ENCODE measurements around the gene SPACA9.
A peak's percentile ranks its signal among the peaks of the same experiment; 100 is the strongest.

Gene SPACA9

DNA sequence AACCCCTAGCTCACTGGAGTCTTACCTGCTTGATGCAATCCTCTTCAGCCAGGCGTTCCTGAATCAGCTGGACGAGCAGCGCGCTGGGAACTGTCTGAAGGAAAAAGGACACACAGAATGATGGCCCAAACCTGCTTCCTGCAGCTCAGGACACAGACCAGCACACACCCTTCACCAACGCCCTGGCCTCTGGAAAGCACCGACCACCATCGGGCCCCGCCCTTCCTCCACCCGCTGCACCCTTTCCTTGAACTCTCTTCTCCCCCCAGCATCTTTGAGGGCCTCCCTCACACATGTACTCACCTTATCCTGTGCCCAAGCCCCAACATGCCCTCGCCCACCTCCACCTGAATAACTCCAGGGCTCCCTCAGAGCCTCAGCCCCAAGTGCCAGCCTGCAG, 23.9 kb upstream of the SPACA9 start:
- Mint-ChIP-seq H3K4me1 (ENCODE audit: low read depth) (peaks cover 16% of the 10 kb centered on the region), H3K36me3 (ENCODE audit: low read depth) (no peaks in the 10 kb centered on the region), H3K27ac (no peak overlapping the region), H3K27me3 (ENCODE audit: low read depth) (peaks cover 7% of the 10 kb centered on the region), H3K4me3 (peak overlapping the region; percentile 12), H3K9me3 (no peaks in the 10 kb centered on the region)

DNA sequence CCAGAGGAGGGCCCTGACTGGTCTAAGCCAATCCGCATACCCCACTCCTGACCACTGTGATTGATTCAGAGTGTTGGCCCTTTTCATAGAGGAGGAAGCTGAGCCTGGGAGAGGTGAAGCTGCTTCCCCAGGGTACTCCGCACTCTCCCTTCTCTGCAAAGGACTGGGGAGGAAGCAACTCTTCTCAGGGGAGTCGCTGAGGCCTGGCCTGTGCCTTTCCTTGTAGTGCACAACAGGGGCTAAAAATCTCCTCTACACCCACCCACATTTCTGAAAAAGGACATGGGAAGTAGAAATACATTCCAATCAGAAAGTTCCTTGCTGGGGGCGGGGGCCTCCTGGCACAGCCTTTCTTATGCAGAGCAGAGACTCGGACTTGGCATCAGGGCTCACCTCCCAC, 22.8 kb upstream of the SPACA9 start:
- peaks cover 7% of the 10 kb centered on the region for H3K27me3 Mint-ChIP-seq (ENCODE audit: low read depth)
- H3K4me1 Mint-ChIP-seq (ENCODE audit: low read depth) = peaks cover 12% of the 10 kb centered on the region
- no peaks in the 10 kb centered on the region for H3K9me3 Mint-ChIP-seq
- H3K4me3 Mint-ChIP-seq = no peak overlapping the region
- no peaks in the 10 kb centered on the region for H3K36me3 Mint-ChIP-seq (ENCODE audit: low read depth)
- H3K27ac Mint-ChIP-seq = no peak overlapping the region

DNA sequence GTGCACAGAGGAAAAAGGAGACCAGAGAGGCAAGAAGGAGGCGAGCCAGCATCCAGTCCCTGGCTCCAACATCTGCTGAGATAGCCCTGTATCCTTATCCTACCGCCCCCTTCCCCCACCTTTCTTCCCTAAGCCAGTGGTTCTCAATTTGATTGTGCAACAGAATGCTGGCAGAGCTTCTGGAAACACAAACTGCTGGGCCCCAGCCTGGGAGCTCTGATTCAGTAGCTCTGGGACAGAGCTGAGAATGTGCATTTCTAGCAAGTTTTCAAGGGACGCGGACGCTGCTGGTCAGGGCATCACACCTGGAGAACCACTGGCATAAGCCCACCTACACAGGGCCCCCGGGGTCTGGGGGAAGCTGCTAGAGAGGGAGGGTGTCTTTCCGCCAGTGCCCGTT, 21.7 kb upstream of the SPACA9 start:
- no peak overlapping the region for H3K4me3 Mint-ChIP-seq
- H3K27me3 Mint-ChIP-seq (ENCODE audit: low read depth) = peaks cover 4% of the 10 kb centered on the region
- peaks cover 8% of the 10 kb centered on the region for H3K4me1 Mint-ChIP-seq (ENCODE audit: low read depth)
- no peaks in the 10 kb centered on the region for H3K9me3 Mint-ChIP-seq
- H3K27ac Mint-ChIP-seq = no peak overlapping the region
- no peaks in the 10 kb centered on the region for H3K36me3 Mint-ChIP-seq (ENCODE audit: low read depth)

DNA sequence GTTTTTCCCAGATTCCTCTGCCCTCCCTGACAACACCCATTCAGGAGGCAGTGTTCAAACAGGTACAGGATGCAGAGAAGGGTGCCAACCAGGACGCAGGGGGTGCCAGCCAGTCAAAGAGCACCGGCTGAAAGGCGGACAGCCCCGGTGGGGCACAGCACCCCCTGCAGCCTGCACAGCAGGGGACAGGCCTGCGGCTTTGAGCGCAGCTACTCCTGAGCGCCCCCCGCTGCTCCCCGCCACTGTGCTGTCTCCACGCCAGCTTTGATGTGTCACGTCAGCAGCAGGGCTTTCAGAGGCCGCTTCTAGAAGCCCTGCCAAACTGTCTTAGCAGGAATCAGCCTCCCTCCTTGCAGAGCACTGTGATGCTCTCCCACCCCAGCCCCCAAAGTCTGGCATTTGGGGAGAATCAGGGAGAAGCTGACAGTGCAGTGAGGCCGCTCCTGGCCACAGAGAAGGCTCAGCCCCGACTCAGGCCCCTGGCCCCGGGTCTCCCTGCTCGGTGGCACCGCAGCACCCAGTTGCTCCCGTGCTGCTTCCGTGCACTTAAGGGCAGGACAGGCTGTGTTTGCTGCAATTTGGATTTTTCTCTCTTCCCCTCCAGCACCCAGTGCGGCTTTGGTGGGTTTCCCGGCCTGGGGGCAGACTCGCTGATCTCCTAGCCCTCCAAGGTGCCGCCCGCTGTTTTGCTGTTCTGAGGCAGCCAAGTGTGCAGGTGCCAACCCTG, 20.9 kb upstream of the SPACA9 start:
- Mint-ChIP-seq H3K27me3 (ENCODE audit: low read depth) (peaks cover 4% of the 10 kb centered on the region), H3K4me3 (no peak overlapping the region), H3K36me3 (ENCODE audit: low read depth) (no peaks in the 10 kb centered on the region), H3K9me3 (no peaks in the 10 kb centered on the region), H3K27ac (no peak overlapping the region), H3K4me1 (ENCODE audit: low read depth) (peaks cover 10% of the 10 kb centered on the region)

DNA sequence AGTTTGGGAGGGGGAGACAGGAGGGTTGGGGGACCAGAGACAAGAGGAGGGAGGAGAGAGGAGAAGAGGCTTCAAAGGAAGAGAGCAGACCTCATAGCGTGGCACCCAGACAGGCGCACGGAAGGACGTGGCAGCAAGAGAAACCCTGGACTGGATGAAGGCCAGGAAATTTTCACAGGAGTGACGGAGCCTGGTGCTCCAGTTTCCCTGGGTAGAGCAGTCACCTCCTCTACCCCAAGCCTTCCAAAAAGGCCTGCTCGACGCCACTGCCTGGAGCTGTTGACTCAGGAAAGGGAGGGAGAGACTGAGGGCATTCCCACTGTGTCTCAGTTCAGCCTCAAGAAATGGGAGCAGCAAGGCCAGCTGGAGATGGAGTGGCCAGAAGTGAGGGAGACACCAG, 19.9 kb upstream of the SPACA9 start:
- Mint-ChIP-seq H3K4me1 (ENCODE audit: low read depth) (peaks cover 10% of the 10 kb centered on the region), H3K27ac (no peak overlapping the region), H3K36me3 (ENCODE audit: low read depth) (no peaks in the 10 kb centered on the region), H3K9me3 (no peaks in the 10 kb centered on the region), H3K4me3 (no peak overlapping the region), H3K27me3 (ENCODE audit: low read depth) (peaks cover 4% of the 10 kb centered on the region)

DNA sequence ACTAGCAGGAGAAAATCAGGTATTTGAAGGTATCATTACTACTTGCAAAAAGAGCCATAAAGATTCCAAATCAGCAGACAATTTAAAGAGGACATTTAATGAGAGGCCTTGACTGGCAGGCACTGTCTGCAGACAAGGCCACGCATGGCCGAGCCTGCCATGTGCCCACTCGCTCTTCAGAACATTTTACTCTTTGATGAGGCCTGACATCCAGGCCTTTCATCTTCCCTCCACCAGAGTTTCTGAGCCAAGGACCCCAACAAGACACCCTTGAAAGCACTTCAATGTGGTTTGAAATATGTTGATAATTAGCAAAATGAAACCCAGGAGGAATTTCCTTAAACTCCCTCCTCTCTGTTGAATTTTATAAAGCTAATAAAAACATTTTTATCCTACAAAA, 17.0 kb upstream of the SPACA9 start:
- Mint-ChIP-seq H3K4me3 (no peak overlapping the region), H3K4me1 (ENCODE audit: low read depth) (peaks cover 4% of the 10 kb centered on the region), H3K27ac (no peak overlapping the region), H3K9me3 (no peaks in the 10 kb centered on the region), H3K36me3 (ENCODE audit: low read depth) (no peaks in the 10 kb centered on the region), H3K27me3 (ENCODE audit: low read depth) (peaks cover 9% of the 10 kb centered on the region)

DNA sequence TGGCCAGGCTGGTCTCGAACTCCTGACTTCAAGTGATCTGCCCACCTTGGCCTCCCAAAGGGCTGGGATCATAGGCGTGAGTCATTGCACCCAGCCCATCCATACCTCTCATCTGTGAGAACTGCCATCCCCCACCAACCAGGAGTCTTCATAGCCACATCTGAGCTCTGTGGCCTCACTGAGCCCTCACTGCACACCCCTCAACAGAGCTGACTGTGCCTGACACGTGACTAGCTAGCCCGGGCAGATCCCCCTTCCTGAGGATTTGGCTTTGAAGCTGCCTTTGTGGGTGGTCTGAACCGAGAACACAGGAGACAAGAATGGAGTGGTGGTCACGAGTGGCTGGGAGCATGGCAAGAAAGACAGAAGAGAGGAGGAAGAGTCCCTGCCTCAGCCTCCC, 16.2 kb upstream of the SPACA9 start:
- peaks cover 9% of the 10 kb centered on the region for H3K27me3 Mint-ChIP-seq (ENCODE audit: low read depth)
- H3K27ac Mint-ChIP-seq = no peak overlapping the region
- peaks cover 4% of the 10 kb centered on the region for H3K4me1 Mint-ChIP-seq (ENCODE audit: low read depth)
- H3K9me3 Mint-ChIP-seq = no peaks in the 10 kb centered on the region
- no peak overlapping the region for H3K4me3 Mint-ChIP-seq
- no peaks in the 10 kb centered on the region for H3K36me3 Mint-ChIP-seq (ENCODE audit: low read depth)

DNA sequence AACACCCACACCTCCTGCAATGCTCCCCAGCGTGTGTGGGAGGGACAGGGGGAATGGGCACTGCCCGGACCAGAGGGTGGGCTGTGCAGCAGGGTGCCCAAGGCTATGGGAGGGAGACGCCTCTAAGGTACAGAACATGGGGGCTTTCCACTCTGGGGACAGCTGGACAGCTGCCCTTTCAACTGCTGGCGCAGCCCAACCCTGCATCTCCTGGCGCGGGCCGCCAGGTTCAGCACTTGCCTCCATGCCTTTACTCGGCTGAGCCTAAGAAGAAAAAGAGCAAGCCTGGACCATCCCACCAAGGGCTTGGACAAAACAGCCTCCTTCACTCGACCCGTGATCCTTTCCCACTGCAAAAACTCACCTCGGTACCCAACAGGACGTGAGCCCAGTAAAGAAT, 15.6 kb upstream of the SPACA9 start:
- Mint-ChIP-seq H3K4me3 (no peak overlapping the region), H3K9me3 (no peaks in the 10 kb centered on the region), H3K27ac (no peak overlapping the region), H3K4me1 (ENCODE audit: low read depth) (peaks cover 4% of the 10 kb centered on the region), H3K27me3 (ENCODE audit: low read depth) (peaks cover 9% of the 10 kb centered on the region), H3K36me3 (ENCODE audit: low read depth) (no peaks in the 10 kb centered on the region)

DNA sequence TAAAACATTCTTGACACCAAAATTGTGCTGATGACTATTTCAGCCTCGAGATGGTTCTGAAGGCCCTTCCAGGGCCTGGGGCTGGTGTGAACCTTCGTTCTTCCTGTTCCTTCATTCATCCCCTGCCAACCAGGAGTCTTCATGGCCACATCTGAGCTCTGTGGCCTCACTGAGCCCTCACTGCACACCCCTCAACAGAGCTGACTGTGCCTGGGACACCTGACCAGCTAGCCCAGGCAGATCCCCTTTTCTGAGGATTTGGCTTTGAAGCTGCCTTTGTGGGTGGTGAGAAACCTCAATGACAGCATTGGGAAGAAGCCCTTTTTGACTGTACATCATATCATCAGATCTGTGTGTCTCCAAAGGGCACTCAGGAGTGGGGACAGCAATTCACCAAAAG, 14.4 kb upstream of the SPACA9 start:
- H3K4me1 Mint-ChIP-seq (ENCODE audit: low read depth) = peaks cover 4% of the 10 kb centered on the region
- H3K4me3 Mint-ChIP-seq = no peak overlapping the region
- peaks cover 9% of the 10 kb centered on the region for H3K27me3 Mint-ChIP-seq (ENCODE audit: low read depth)
- no peaks in the 10 kb centered on the region for H3K36me3 Mint-ChIP-seq (ENCODE audit: low read depth)
- H3K9me3 Mint-ChIP-seq = no peaks in the 10 kb centered on the region
- no peak overlapping the region for H3K27ac Mint-ChIP-seq

DNA sequence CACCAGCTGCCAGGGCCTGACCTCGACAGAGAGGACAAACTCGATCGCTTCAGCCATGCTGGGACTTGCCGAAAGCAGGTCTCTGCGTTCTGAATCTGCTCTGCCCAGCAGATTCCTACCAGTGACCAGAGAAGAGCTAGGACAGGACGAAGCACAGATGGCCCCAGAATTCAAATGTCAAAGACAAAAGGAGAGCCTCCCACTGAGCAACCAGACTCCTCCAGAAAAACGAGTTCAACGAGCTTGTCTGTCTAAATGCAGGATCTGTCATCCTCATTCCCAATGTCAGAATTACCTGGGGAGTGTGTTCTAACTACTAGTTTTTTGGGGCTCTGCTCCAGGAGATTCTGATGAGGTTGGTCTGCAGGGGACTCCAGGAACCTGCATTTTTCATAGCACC, 14.0 kb upstream of the SPACA9 start:
- Mint-ChIP-seq H3K36me3 (ENCODE audit: low read depth) (no peaks in the 10 kb centered on the region), H3K27ac (no peak overlapping the region), H3K27me3 (ENCODE audit: low read depth) (peaks cover 9% of the 10 kb centered on the region), H3K4me1 (ENCODE audit: low read depth) (peaks cover 4% of the 10 kb centered on the region), H3K9me3 (no peaks in the 10 kb centered on the region), H3K4me3 (no peak overlapping the region)

DNA sequence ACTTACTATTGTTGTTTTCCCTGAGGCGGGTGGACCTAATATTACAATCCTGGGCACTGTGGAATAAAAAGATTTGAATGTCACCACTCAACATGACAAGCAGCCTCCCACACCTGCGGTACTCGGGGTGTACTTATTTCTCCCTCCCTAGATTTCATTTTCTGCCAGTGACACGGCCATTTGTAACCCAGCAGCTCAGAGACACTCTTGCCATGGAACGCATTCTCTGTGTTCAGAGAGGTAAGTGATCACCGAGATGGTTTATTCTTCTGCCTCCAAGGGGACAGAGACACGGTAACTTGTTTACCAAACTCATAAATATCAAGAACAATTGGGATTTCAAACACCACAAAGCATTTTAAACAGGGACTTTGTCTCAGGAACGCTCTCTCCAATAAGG, 11.8 kb upstream of the SPACA9 start:
- H3K36me3 Mint-ChIP-seq (ENCODE audit: low read depth) = no peaks in the 10 kb centered on the region
- peaks cover 9% of the 10 kb centered on the region for H3K27me3 Mint-ChIP-seq (ENCODE audit: low read depth)
- no peaks in the 10 kb centered on the region for H3K9me3 Mint-ChIP-seq
- no peak overlapping the region for H3K4me3 Mint-ChIP-seq
- H3K4me1 Mint-ChIP-seq (ENCODE audit: low read depth) = peaks cover 4% of the 10 kb centered on the region
- no peak overlapping the region for H3K27ac Mint-ChIP-seq

DNA sequence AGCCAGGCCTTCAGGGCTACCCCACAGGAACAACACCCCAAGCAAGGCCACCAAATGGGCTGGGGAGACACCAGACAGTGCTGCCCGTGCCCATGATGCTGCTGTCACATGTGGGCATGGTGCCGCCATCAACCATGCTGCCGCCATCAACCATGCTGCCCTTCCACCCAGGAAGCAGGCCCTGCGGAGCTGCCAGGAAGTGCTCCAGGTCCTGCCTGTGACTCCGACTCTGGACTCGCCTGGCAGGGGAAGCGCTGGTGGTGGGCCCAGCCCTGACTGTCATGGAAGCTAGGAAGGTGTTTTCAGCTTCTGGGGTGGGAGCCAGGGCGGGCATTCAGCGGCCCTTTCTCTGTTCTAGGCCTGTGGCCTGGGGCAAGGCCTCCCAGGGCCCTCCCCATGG, 9.4 kb upstream of the SPACA9 start:
- no peak overlapping the region for H3K4me3 Mint-ChIP-seq
- H3K9me3 Mint-ChIP-seq = no peaks in the 10 kb centered on the region
- peaks cover 4% of the 10 kb centered on the region for H3K4me1 Mint-ChIP-seq (ENCODE audit: low read depth)
- H3K27me3 Mint-ChIP-seq (ENCODE audit: low read depth) = peaks cover 9% of the 10 kb centered on the region
- no peak overlapping the region for H3K27ac Mint-ChIP-seq
- H3K36me3 Mint-ChIP-seq (ENCODE audit: low read depth) = no peaks in the 10 kb centered on the region

DNA sequence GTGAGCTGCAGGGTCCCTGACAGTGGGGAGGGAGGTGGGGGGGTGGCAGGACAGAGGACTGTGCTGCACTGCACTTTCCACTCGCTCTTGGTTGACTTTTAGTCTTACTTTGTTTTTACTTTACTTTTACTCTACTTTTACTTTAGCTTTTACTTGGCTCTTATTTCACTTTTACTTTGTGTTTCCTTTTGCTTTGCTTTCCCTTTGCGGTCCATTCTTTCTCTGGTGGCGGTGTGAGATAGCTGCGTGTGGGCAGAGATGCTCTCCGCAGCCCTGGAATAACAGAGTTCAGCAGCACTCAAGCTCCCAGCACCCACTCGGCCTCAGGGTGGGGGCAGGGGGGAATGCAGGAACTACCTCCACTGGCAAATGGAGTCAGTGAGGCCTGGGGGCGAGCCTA, 5.3 kb upstream of the SPACA9 start:
- no peak overlapping the region for H3K27ac Mint-ChIP-seq
- peaks cover 3% of the 10 kb centered on the region for H3K4me1 Mint-ChIP-seq (ENCODE audit: low read depth)
- no peaks in the 10 kb centered on the region for H3K9me3 Mint-ChIP-seq
- H3K4me3 Mint-ChIP-seq = no peak overlapping the region
- H3K36me3 Mint-ChIP-seq (ENCODE audit: low read depth) = no peaks in the 10 kb centered on the region
- H3K27me3 Mint-ChIP-seq (ENCODE audit: low read depth) = peaks cover 6% of the 10 kb centered on the region

DNA sequence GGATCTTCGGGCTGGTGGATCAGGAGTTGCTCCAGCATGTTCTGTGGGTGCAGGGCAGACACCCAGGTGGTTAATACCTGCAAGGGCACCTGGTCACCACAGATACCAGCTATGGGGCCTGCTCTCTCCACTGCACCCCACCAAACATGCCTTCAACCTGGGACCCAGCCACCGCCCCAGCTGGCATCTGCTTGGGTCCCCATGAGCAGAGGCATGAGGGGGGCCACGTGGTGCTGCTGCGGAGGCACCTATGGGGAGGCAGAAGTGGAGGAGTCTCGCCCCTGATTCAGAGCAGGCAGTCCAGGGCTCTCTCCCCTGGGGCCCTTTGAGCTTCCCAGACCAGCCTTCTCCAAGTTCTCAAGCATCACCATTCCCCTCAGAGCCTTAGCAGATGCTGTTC, 3.5 kb upstream of the SPACA9 start:
- Mint-ChIP-seq H3K27me3 (ENCODE audit: low read depth) (peaks cover 6% of the 10 kb centered on the region), H3K9me3 (no peaks in the 10 kb centered on the region), H3K4me3 (no peak overlapping the region), H3K4me1 (ENCODE audit: low read depth) (peaks cover 10% of the 10 kb centered on the region), H3K36me3 (ENCODE audit: low read depth) (no peaks in the 10 kb centered on the region), H3K27ac (no peak overlapping the region)

DNA sequence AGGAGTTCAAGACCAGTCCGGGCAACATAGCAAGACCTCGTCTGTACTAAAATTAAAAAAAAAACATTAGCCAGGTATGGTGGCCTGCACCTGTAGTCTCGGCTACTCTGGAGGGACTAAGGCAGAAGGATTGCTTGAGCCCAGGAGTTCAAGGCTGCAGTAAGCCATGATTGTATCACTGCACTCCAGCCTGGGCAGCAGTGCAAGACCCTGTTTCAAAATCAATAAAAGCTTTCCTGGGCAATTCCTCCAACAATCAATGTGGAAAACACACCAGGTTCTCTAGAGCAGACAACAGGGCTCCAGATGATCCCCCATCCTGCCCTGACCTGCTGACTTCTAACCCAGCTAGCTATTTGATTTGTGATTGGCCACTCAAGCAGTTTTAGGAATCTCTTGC, 1.8 kb upstream of the SPACA9 start:
- Mint-ChIP-seq H3K36me3 (ENCODE audit: low read depth) (no peaks in the 10 kb centered on the region), H3K27ac (peak overlapping the region; percentile 6), H3K27me3 (ENCODE audit: low read depth) (peaks cover 6% of the 10 kb centered on the region), H3K4me3 (peak overlapping the region; percentile 72), H3K4me1 (ENCODE audit: low read depth) (peaks cover 13% of the 10 kb centered on the region), H3K9me3 (no peaks in the 10 kb centered on the region)

DNA sequence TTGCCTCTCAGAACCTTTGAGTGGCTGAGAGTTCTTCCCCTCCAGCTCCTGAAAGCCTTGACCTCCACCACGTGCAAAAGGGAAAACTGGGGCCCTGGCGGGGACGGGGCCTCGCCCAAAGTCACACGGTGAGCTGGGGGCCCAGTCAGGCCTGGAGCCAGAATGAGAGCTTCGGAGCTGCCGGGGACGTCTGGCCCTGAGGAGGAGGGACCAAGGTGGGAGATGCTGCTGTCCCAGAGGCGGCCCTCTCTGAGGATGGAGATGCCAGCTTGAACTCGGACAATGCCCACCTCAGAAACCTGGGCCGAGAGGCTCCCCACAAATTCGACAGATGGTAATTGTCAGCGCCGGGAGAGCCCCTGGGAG, 1.3 kb upstream of the SPACA9 start:
- Mint-ChIP-seq H3K9me3 (no peaks in the 10 kb centered on the region), H3K4me3 (peak overlapping the region; percentile 72), H3K27me3 (ENCODE audit: low read depth) (peaks cover 6% of the 10 kb centered on the region), H3K4me1 (ENCODE audit: low read depth) (peaks cover 15% of the 10 kb centered on the region), H3K36me3 (ENCODE audit: low read depth) (no peaks in the 10 kb centered on the region), H3K27ac (no peak overlapping the region)

Measured in T-helper 1 cell treated with Interleukin-12 subunit alpha and Interleukin-12 subunit beta and Interleukin-4 antibody, amounts not matched to agents 30 μg/mL and 1 μg/mL, for 36 hours (primary cell).